ENCODE measurements around the gene SFTPD. TPM values are rescaled to one million over a fixed set of nuclear protein-coding genes. Genes with fewer than 3 reads are reported as not detected.

The SFTPD gene
- total and polyA plus RNA-seq, 5 donors from 2014 or later = not detected

- peaks cover 49% of the 10 kb centered on the region for H3K27me3 Mint-ChIP-seq
- Histone ChIP-seq H3K4me1 (ENCODE audit: control insufficient read depth, insufficient read depth, low read length, poor library complexity, severe bottlenecking) (peaks cover 3% of the 10 kb centered on the region), H3K4me3 (ENCODE audit: low read depth, low read length) (no peak overlapping the region), H3K36me3 (ENCODE audit: control insufficient read depth, insufficient read depth, low read length) (no peaks in the 10 kb centered on the region), H3K27ac (ENCODE audit: insufficient read depth, low read length, poor library complexity, severe bottlenecking) (no peak overlapping the region), H3K9me3 (ENCODE audit: control insufficient read depth in 2 of 2, low read length in 2 of 2) (no peaks in the 10 kb centered on the region), H3K27me3 (ENCODE audit: control insufficient read depth, insufficient read depth, low read length) (peaks cover 16% of the 10 kb centered on the region)
- H3K27ac Mint-ChIP-seq = no peak overlapping the region
- H3K9me3 Mint-ChIP-seq = peaks cover 0 to 9% (median 1%) of the 10 kb centered on the region in 7 donors
- H3K36me3 Mint-ChIP-seq = no peaks in the 10 kb centered on the region
- peaks cover 0 to 6% (median 2%) of the 10 kb centered on the region in 4 donors for H3K4me1 Mint-ChIP-seq
- no peak for ATAC-seq (ENCODE audit: low read depth in 2 of 2)
- no peak overlapping the region for H3K4me3 Mint-ChIP-seq
- no peak for DNase-seq
Measured at GRCh38 chr10:79976999-79977398, 28.1 kb upstream of the SFTPD start.

- Histone ChIP-seq H3K36me3 (ENCODE audit: control insufficient read depth, insufficient read depth, low read length) (no peaks in the 10 kb centered on the region), H3K27ac (ENCODE audit: insufficient read depth, low read length, poor library complexity, severe bottlenecking) (no peak overlapping the region), H3K4me3 (ENCODE audit: low read depth, low read length) (no peak overlapping the region), H3K4me1 (ENCODE audit: control insufficient read depth, insufficient read depth, low read length, poor library complexity, severe bottlenecking) (no peaks in the 10 kb centered on the region), H3K27me3 (ENCODE audit: control insufficient read depth, insufficient read depth, low read length) (no peaks in the 10 kb centered on the region), H3K9me3 (ENCODE audit: control insufficient read depth in 2 of 2, low read length in 2 of 2) (no peaks in the 10 kb centered on the region)
- peaks cover 0 to 10% (median 3%) of the 10 kb centered on the region in 7 donors for H3K9me3 Mint-ChIP-seq
- no peak overlapping the region for H3K27ac Mint-ChIP-seq
- ATAC-seq (ENCODE audit: low read depth in 2 of 2) (no peak), DNase-seq (no peak)
- H3K4me1 Mint-ChIP-seq = no peaks in the 10 kb centered on the region
- H3K36me3 Mint-ChIP-seq = peaks cover 3% of the 10 kb centered on the region
- H3K27me3 Mint-ChIP-seq = peaks cover 30% of the 10 kb centered on the region
- no peak overlapping the region for H3K4me3 Mint-ChIP-seq
Measured at GRCh38 chr10:79970062-79970461, 21.2 kb upstream of the SFTPD start.

- Histone ChIP-seq H3K4me3 (ENCODE audit: low read depth, low read length) (no peak overlapping the region), H3K9me3 (ENCODE audit: control insufficient read depth in 2 of 2, low read length in 2 of 2) (peaks cover 2 to 3% of the 10 kb centered on the region in 2 experiments), H3K27ac (ENCODE audit: insufficient read depth, low read length, poor library complexity, severe bottlenecking) (no peak overlapping the region), H3K27me3 (ENCODE audit: control insufficient read depth, insufficient read depth, low read length) (peaks cover 7% of the 10 kb centered on the region), H3K36me3 (ENCODE audit: control insufficient read depth, insufficient read depth, low read length) (no peaks in the 10 kb centered on the region), H3K4me1 (ENCODE audit: control insufficient read depth, insufficient read depth, low read length, poor library complexity, severe bottlenecking) (no peaks in the 10 kb centered on the region)
- peaks cover 22% of the 10 kb centered on the region for H3K27me3 Mint-ChIP-seq
- no peak overlapping the region for H3K4me3 Mint-ChIP-seq
- DNase-seq (no peak), ATAC-seq (ENCODE audit: low read depth in 2 of 2) (no peak)
- peaks cover 0 to 3% (median 2%) of the 10 kb centered on the region in 7 donors for H3K9me3 Mint-ChIP-seq
- H3K36me3 Mint-ChIP-seq = no peaks in the 10 kb centered on the region
- H3K27ac Mint-ChIP-seq = no peak overlapping the region
- H3K4me1 Mint-ChIP-seq = no peaks in the 10 kb centered on the region
Measured at GRCh38 chr10:79947787-79948424, 999 bp downstream of the SFTPD start.

- no peaks in the 10 kb centered on the region for H3K4me1 ChIP-seq (ENCODE audit: control insufficient read depth, insufficient read depth, low read length, poor library complexity, severe bottlenecking)
- no peaks in the 10 kb centered on the region for H3K36me3 ChIP-seq (ENCODE audit: control insufficient read depth, insufficient read depth, low read length)
- H3K27me3 Mint-ChIP-seq = peaks cover 22% of the 10 kb centered on the region
- H3K4me3 ChIP-seq (ENCODE audit: low read depth, low read length) = no peak overlapping the region
- no peak overlapping the region for H3K27ac Mint-ChIP-seq
- peaks cover 7% of the 10 kb centered on the region for H3K27me3 ChIP-seq (ENCODE audit: control insufficient read depth, insufficient read depth, low read length)
- peaks cover 0 to 2% of the 10 kb centered on the region in 2 experiments for H3K9me3 ChIP-seq (ENCODE audit: control insufficient read depth in 2 of 2, low read length in 2 of 2)
- no peaks in the 10 kb centered on the region for H3K36me3 Mint-ChIP-seq
- peaks cover 0 to 3% (median 2%) of the 10 kb centered on the region in 7 donors for H3K9me3 Mint-ChIP-seq
- H3K4me3 Mint-ChIP-seq = no peak overlapping the region
- H3K4me1 Mint-ChIP-seq = no peaks in the 10 kb centered on the region
- DNase-seq (no peak), ATAC-seq (ENCODE audit: low read depth in 2 of 2) (no peak)
- H3K27ac ChIP-seq (ENCODE audit: insufficient read depth, low read length, poor library complexity, severe bottlenecking) = no peak overlapping the region
Measured at GRCh38 chr10:79947083-79947415, 1.9 kb downstream of the SFTPD start.

GRCh38 chr10:79946271-79947082 lies 2.4 kb downstream of the SFTPD start:
- H3K4me1 ChIP-seq (ENCODE audit: control insufficient read depth, insufficient read depth, low read length, poor library complexity, severe bottlenecking) = no peaks in the 10 kb centered on the region
- no peak overlapping the region for H3K4me3 ChIP-seq (ENCODE audit: low read depth, low read length)
- peaks cover 0 to 2% of the 10 kb centered on the region in 2 experiments for H3K9me3 ChIP-seq (ENCODE audit: control insufficient read depth in 2 of 2, low read length in 2 of 2)
- H3K36me3 ChIP-seq (ENCODE audit: control insufficient read depth, insufficient read depth, low read length) = no peaks in the 10 kb centered on the region
- H3K27me3 ChIP-seq (ENCODE audit: control insufficient read depth, insufficient read depth, low read length) = peaks cover 2% of the 10 kb centered on the region
- H3K4me1 Mint-ChIP-seq = no peaks in the 10 kb centered on the region
- peaks cover 23% of the 10 kb centered on the region for H3K27me3 Mint-ChIP-seq
- DNase-seq = no peak
- H3K9me3 Mint-ChIP-seq = peaks cover 0 to 3% (median 2%) of the 10 kb centered on the region in 7 donors
- H3K36me3 Mint-ChIP-seq = no peaks in the 10 kb centered on the region
- no peak overlapping the region for H3K27ac ChIP-seq (ENCODE audit: insufficient read depth, low read length, poor library complexity, severe bottlenecking)
- ATAC-seq (ENCODE audit: low read depth in 2 of 2) = no peak
- H3K4me3 Mint-ChIP-seq = no peak overlapping the region
- peak overlapping the region in 1 of 3 donors; percentile 56 for H3K27ac Mint-ChIP-seq

- Mint-ChIP-seq H3K27me3 (peaks cover 22% of the 10 kb centered on the region), H3K27ac (no peak overlapping the region)
- no peak overlapping the region for H3K27ac ChIP-seq (ENCODE audit: insufficient read depth, low read length, poor library complexity, severe bottlenecking)
Measured at GRCh38 chr10:79944428-79945395, 4.2 kb downstream of the SFTPD start.

GRCh38 chr10:79943871-79944270 lies 5.0 kb downstream of the SFTPD start:
- Histone ChIP-seq H3K36me3 (ENCODE audit: control insufficient read depth, insufficient read depth, low read length) (no peaks in the 10 kb centered on the region), H3K27me3 (ENCODE audit: control insufficient read depth, insufficient read depth, low read length) (no peaks in the 10 kb centered on the region)
- H3K4me3 Mint-ChIP-seq = no peak overlapping the region

More at GRCh38 chr10:79944428-79945395, 4.2 kb downstream of the SFTPD start:
- H3K27me3 ChIP-seq (ENCODE audit: control insufficient read depth, insufficient read depth, low read length) = no peaks in the 10 kb centered on the region
- no peaks in the 10 kb centered on the region for H3K36me3 ChIP-seq (ENCODE audit: control insufficient read depth, insufficient read depth, low read length)
- no peaks in the 10 kb centered on the region for H3K9me3 ChIP-seq (ENCODE audit: control insufficient read depth in 2 of 2, low read length in 2 of 2)
- H3K36me3 Mint-ChIP-seq = no peaks in the 10 kb centered on the region
- ATAC-seq (ENCODE audit: low read depth in 2 of 2) = no peak
- no peak for DNase-seq
- no peaks in the 10 kb centered on the region for H3K9me3 Mint-ChIP-seq
- H3K4me1 Mint-ChIP-seq = no peaks in the 10 kb centered on the region
- H3K4me3 ChIP-seq (ENCODE audit: low read depth, low read length) = no peak overlapping the region
- no peak overlapping the region for H3K4me3 Mint-ChIP-seq
- H3K4me1 ChIP-seq (ENCODE audit: control insufficient read depth, insufficient read depth, low read length, poor library complexity, severe bottlenecking) = no peaks in the 10 kb centered on the region

More at GRCh38 chr10:79943871-79944270, 5.0 kb downstream of the SFTPD start:
- H3K27me3 Mint-ChIP-seq = peaks cover 27% of the 10 kb centered on the region
- H3K4me1 ChIP-seq (ENCODE audit: control insufficient read depth, insufficient read depth, low read length, poor library complexity, severe bottlenecking) = no peaks in the 10 kb centered on the region
- H3K4me1 Mint-ChIP-seq = peaks cover 0 to 3% (median 0%) of the 10 kb centered on the region in 4 donors
- ATAC-seq (ENCODE audit: low read depth in 2 of 2) (no peak), DNase-seq (no peak)
- H3K27ac Mint-ChIP-seq = no peak overlapping the region
- no peaks in the 10 kb centered on the region for H3K9me3 Mint-ChIP-seq
- H3K27ac ChIP-seq (ENCODE audit: insufficient read depth, low read length, poor library complexity, severe bottlenecking) = no peak overlapping the region
- H3K9me3 ChIP-seq (ENCODE audit: control insufficient read depth in 2 of 2, low read length in 2 of 2) = no peaks in the 10 kb centered on the region
- no peaks in the 10 kb centered on the region for H3K36me3 Mint-ChIP-seq
- H3K4me3 ChIP-seq (ENCODE audit: low read depth, low read length) = no peak overlapping the region
